GM23338 (cell line): Measurements from ENCODE around the gene GC. TPM values are rescaled to one million over a fixed set of nuclear protein-coding genes. Genes with fewer than 3 reads are reported as not detected.

Experiments
- ATAC-seq: fragments of 200-7000 bp; cut with Tn5 transposase; 3 replicates; pipeline ENCODE4 v1.9.1; 2020
- DNase-seq: peaks from one replicate; pipeline ENCODE4 v3.0.0-alpha.2; 2015; ENCODE audit warnings: low spot score
- H2AFZ ChIP-seq: fragments of 200-600 bp; sonication (generic); 2 replicates; pipeline ENCODE4 v1.8.0; 2016; ENCODE audit warnings: antibody characterized with exemption, mild to moderate bottlenecking, moderate library complexity
- H3F3A ChIP-seq: fragments of 200-600 bp; sonication (generic); replicated peaks from 2 replicates; pipeline ENCODE4 v1.8.0; 2017; ENCODE audit warnings: antibody characterized with exemption, mixed run types, low read depth
- H3K27ac ChIP-seq: fragments of 200-600 bp; sonication (generic); 2 replicates; pipeline ENCODE4 v1.6.1; 2016; ENCODE audit warnings: low read depth
- H3K27me3 ChIP-seq: fragments of 200-600 bp; sonication (generic); 2 replicates; pipeline ENCODE4 v1.8.0; 2016; ENCODE audit warnings: mild to moderate bottlenecking, mixed run types, moderate library complexity; ENCODE audit not compliant: insufficient read depth
- H3K36me3 ChIP-seq: fragments of 200-600 bp; sonication (generic); 2 replicates; pipeline ENCODE4 v1.8.0; 2016; ENCODE audit warnings: mild to moderate bottlenecking; ENCODE audit not compliant: insufficient read depth
- H3K4me1 ChIP-seq: fragments of 200-600 bp; sonication (generic); 2 replicates; pipeline ENCODE4 v1.8.0; 2016; ENCODE audit warnings: mild to moderate bottlenecking, moderate library complexity; ENCODE audit not compliant: insufficient read depth
- H3K4me2 ChIP-seq: fragments of 200-600 bp; sonication (generic); 2 replicates; pipeline ENCODE4 v1.7.1; 2017; ENCODE audit warnings: mixed run types
- H3K4me3 ChIP-seq: fragments of 200-600 bp; sonication (generic); 2 replicates; pipeline ENCODE4 v1.6.1; 2016; ENCODE audit warnings: mixed run types
- H3K79me2 ChIP-seq: fragments of 200-600 bp; sonication (generic); replicated peaks from 2 replicates; pipeline ENCODE4 v1.8.0; 2017; ENCODE audit warnings: mild to moderate bottlenecking; ENCODE audit not compliant: insufficient read depth
- H3K9me2 ChIP-seq: fragments of 200-600 bp; sonication (generic); 2 replicates; pipeline ENCODE4 v1.8.0; 2017; ENCODE audit not compliant: insufficient read depth
- H4K20me1 ChIP-seq: fragments of 200-600 bp; sonication (generic); replicated peaks from 2 replicates; pipeline ENCODE4 v1.8.0; 2017; ENCODE audit warnings: mild to moderate bottlenecking; ENCODE audit not compliant: insufficient read depth
- H3K27ac Mint-ChIP-seq: 2 replicates; pipeline ENCODE4 v1.8.0; 2020; ENCODE audit warnings: inconsistent platforms, mild to moderate bottlenecking, moderate library complexity, mixed read lengths
- H3K27me3 Mint-ChIP-seq: 3 replicates; pipeline ENCODE4 v1.8.0; 2022; ENCODE audit warnings: low read depth, mild to moderate bottlenecking, moderate library complexity, mixed read lengths, inconsistent platforms; ENCODE audit not compliant: insufficient read depth, poor library complexity
- H3K36me3 Mint-ChIP-seq: 3 replicates; pipeline ENCODE4 v1.8.0; 2021; ENCODE audit warnings: low read depth, mild to moderate bottlenecking, inconsistent platforms, moderate library complexity, mixed read lengths
- H3K4me1 Mint-ChIP-seq: 3 replicates; pipeline ENCODE4 v1.8.0; 2020; ENCODE audit warnings: mild to moderate bottlenecking, inconsistent platforms, mixed read lengths
- H3K4me3 Mint-ChIP-seq: 3 replicates; pipeline ENCODE4 v1.8.0; 2021; ENCODE audit warnings: moderate library complexity, mild to moderate bottlenecking, inconsistent platforms, mixed read lengths
- H3K9me3 Mint-ChIP-seq: 3 replicates; pipeline ENCODE4 v1.8.0; 2020; ENCODE audit warnings: moderate library complexity, mild to moderate bottlenecking, inconsistent platforms, mixed read lengths
- CREB1 ChIP-seq: fragments of 250-450 bp; sonication (Bioruptor Pico); IDR thresholded peaks from 2 replicates; pipeline ENCODE4 v1.5.0; 2020; ENCODE audit warnings: low read depth, mild to moderate bottlenecking, moderate library complexity
- EZH2phosphoT487 ChIP-seq: fragments of 200-600 bp; sonication (generic); IDR thresholded peaks from one replicate; pipeline ENCODE4 v1.8.1; 2018; ENCODE audit warnings: antibody characterized with exemption; ENCODE audit not compliant: unreplicated experiment
- JUNB ChIP-seq: IDR thresholded peaks from one replicate; pipeline ENCODE4 v1.6.1; 2016; ENCODE audit warnings: antibody characterized with exemption; ENCODE audit not compliant: unreplicated experiment
- long read RNA-seq: library from polyadenylated mRNA; unstranded; transcript quantifications from one replicate; pipeline ENCODE4 v2.0.0, GENCODE V29; 2020; ENCODE audit not compliant: unreplicated experiment
- polyA plus RNA-seq: library from polyadenylated mRNA; unstranded; fragments of >200 nt; fragmentation: Nextera tagmentation; extraction: Ambion mirVana; gene quantifications from 2 replicates; pipeline ENCODE4 v1.2.1, GENCODE V29; 2016
- total RNA-seq: library from RNA; depleted of rRNA; stranded (reverse); fragments of >200 nt; shearing (Covaris generic); gene quantifications from 2 replicates; pipeline ENCODE4 v1.2.3, GENCODE V29; 2014; rRNA removed
- TF ChIP-seq, protein P1 (sequence below): IDR thresholded peaks from 2 replicates; pipeline ENCODE4 v1.6.1; 2016; ENCODE audit warnings: antibody characterized with exemption
- TF ChIP-seq, protein P2 (sequence below), 2 experiments: fragments of 200-600 bp in 1 of 2; sonication (generic) in 1 of 2; conservative IDR thresholded peaks; 2 replicates each; pipeline versions ENCODE4 v1.5.1 to v1.6.1; 2016 to 2017; ENCODE audit warnings: antibody characterized with exemption in 2 of 2, low read depth in 2 of 2, mild to moderate bottlenecking in 2 of 2, moderate library complexity in 1 of 2
- TF ChIP-seq, protein P3 (sequence below): fragments of 250-450 bp; sonication (Bioruptor Pico); IDR thresholded peaks from 2 replicates; pipeline ENCODE4 v1.5.0; 2020; ENCODE audit warnings: mild to moderate bottlenecking, moderate library complexity

GC gene, protein sequence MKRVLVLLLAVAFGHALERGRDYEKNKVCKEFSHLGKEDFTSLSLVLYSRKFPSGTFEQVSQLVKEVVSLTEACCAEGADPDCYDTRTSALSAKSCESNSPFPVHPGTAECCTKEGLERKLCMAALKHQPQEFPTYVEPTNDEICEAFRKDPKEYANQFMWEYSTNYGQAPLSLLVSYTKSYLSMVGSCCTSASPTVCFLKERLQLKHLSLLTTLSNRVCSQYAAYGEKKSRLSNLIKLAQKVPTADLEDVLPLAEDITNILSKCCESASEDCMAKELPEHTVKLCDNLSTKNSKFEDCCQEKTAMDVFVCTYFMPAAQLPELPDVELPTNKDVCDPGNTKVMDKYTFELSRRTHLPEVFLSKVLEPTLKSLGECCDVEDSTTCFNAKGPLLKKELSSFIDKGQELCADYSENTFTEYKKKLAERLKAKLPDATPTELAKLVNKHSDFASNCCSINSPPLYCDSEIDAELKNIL
- total RNA-seq (0.21 TPM in 1 of 2 replicates, not detected in the other), polyA plus RNA-seq (0.38 and 1.7 TPM in 2 replicates)
- long read RNA-seq = 0 reads

DNA sequence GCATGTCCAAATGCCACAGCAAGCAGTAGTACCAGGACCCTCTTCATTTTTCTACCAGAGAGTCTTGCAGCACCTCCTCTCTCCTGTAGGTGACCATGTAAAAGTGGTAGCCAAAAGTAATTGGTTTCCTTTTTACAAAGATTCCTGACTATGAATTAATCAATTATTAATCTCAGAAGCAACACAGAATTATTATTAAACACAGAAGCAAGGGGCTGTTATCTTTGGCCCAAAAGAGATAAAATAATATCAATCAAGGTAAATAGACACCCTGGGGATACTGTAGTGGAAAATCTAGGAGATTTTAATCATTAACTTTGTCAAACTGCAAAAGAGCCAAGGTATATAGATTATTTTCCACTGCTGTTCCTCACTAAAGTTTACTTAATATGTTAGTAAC, at the start of gene GC:
TSS of gene GC (minus strand) at position 108 of the 400 bp plus-strand sequence. CDS start at position 47, 61 bp downstream.
- H3K27ac ChIP-seq = no peak within 1 kb of the TSS
- no peak for TF ChIP-seq JUNB
- TF ChIP-seq, protein P1, sequence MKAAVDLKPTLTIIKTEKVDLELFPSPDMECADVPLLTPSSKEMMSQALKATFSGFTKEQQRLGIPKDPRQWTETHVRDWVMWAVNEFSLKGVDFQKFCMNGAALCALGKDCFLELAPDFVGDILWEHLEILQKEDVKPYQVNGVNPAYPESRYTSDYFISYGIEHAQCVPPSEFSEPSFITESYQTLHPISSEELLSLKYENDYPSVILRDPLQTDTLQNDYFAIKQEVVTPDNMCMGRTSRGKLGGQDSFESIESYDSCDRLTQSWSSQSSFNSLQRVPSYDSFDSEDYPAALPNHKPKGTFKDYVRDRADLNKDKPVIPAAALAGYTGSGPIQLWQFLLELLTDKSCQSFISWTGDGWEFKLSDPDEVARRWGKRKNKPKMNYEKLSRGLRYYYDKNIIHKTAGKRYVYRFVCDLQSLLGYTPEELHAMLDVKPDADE = no peak
- TF ChIP-seq, protein P2, sequence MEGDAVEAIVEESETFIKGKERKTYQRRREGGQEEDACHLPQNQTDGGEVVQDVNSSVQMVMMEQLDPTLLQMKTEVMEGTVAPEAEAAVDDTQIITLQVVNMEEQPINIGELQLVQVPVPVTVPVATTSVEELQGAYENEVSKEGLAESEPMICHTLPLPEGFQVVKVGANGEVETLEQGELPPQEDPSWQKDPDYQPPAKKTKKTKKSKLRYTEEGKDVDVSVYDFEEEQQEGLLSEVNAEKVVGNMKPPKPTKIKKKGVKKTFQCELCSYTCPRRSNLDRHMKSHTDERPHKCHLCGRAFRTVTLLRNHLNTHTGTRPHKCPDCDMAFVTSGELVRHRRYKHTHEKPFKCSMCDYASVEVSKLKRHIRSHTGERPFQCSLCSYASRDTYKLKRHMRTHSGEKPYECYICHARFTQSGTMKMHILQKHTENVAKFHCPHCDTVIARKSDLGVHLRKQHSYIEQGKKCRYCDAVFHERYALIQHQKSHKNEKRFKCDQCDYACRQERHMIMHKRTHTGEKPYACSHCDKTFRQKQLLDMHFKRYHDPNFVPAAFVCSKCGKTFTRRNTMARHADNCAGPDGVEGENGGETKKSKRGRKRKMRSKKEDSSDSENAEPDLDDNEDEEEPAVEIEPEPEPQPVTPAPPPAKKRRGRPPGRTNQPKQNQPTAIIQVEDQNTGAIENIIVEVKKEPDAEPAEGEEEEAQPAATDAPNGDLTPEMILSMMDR (conservative IDR thresholded peaks at IDR 0.05; ENCODE audit: low read depth in 2 of 2) = peak in 1 of 2 experiments; percentile 50; a peak in 2 of 4 replicates
- Mint-ChIP-seq H3K27ac (no peak within 1 kb of the TSS), H3K27me3 (no peaks in the 10 kb centered on the region), H3K9me3 (no peaks in the 10 kb centered on the region; the same call in 1 of the 3 replicates), H3K36me3 (no peaks in the 10 kb centered on the region), H3K4me1 (peaks cover 4% of the 10 kb centered on the region; the same call in 1 of the 3 replicates), H3K4me3 (no peak within 1 kb of the TSS)
- no peaks in the 10 kb centered on the region for H3F3A ChIP-seq
- H3K27me3 ChIP-seq = no peaks in the 10 kb centered on the region
- no peaks in the 10 kb centered on the region for H3K79me2 ChIP-seq
- no peak within 1 kb of the TSS for H3K4me3 ChIP-seq
- H3K36me3 ChIP-seq = no peaks in the 10 kb centered on the region
- H4K20me1 ChIP-seq = no peaks in the 10 kb centered on the region
- no peak within 1 kb of the TSS for H3K4me2 ChIP-seq
- peak; percentile 34; the same call in 1 of the 3 replicates for ATAC-seq
- peak; percentile 9 for DNase-seq
- H2AFZ ChIP-seq = no peak within 1 kb of the TSS
- H3K9me2 ChIP-seq = no peaks in the 10 kb centered on the region
- no peaks in the 10 kb centered on the region for H3K4me1 ChIP-seq

DNA sequence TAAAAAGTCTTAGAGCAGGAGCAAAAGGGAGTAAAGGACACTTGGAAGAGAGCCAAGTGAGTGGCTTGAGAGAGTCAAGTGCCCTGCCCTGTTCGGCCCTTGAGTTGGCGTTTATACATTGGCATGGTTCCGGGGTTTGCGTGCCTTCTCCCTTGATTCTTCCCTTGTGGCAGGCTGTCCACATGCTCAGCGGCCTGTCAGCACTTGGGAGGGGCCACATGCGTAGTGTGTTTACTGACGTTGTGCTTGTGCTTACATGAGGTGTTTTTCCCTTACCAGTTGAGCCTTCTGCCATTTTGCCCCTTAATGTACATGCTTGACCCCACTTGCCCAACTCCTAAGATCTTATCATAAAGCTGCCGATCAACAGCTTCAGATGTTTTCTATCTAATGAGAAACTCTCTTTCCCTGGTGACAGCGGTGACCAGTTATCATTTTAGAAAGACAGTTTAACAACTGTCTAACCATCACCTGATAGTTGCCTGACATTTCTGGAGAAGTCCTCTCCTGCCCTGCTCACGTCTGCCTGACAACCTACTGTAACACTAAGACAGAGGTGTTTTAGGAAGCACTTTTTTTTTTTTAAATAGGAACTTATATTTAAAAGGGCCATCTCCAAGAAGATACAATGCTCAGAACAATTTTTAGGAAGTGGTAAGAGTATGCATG, 49.5 kb upstream of the GC start:
- Histone ChIP-seq H3K36me3 (no peaks in the 10 kb centered on the region), H3K79me2 (no peaks in the 10 kb centered on the region), H3K27me3 (no peaks in the 10 kb centered on the region), H3K4me3 (no peak overlapping the region), H4K20me1 (no peaks in the 10 kb centered on the region), H3K27ac (no peak overlapping the region), H3F3A (no peaks in the 10 kb centered on the region), H3K4me2 (no peak overlapping the region), H3K4me1 (peaks cover 25% of the 10 kb centered on the region), H2AFZ (no peak overlapping the region), H3K9me2 (no peaks in the 10 kb centered on the region; the same call in 1 of the 2 replicates)
- Mint-ChIP-seq H3K36me3 (peaks cover 22% of the 10 kb centered on the region; the same call in 2 of the 3 replicates), H3K27me3 (no peaks in the 10 kb centered on the region), H3K4me3 (no peak overlapping the region), H3K4me1 (peaks cover 37% of the 10 kb centered on the region), H3K27ac (peak overlapping the region; percentile 45; the same call in 1 of the 2 replicates), H3K9me3 (no peaks in the 10 kb centered on the region; the same call in 2 of the 3 replicates)
- ATAC-seq (no peak), DNase-seq (no peak)
- TF ChIP-seq CREB1 (CRISPR knock-in tag) (no peak), EZH2phosphoT487 (no peak)
- TF ChIP-seq, protein P3, sequence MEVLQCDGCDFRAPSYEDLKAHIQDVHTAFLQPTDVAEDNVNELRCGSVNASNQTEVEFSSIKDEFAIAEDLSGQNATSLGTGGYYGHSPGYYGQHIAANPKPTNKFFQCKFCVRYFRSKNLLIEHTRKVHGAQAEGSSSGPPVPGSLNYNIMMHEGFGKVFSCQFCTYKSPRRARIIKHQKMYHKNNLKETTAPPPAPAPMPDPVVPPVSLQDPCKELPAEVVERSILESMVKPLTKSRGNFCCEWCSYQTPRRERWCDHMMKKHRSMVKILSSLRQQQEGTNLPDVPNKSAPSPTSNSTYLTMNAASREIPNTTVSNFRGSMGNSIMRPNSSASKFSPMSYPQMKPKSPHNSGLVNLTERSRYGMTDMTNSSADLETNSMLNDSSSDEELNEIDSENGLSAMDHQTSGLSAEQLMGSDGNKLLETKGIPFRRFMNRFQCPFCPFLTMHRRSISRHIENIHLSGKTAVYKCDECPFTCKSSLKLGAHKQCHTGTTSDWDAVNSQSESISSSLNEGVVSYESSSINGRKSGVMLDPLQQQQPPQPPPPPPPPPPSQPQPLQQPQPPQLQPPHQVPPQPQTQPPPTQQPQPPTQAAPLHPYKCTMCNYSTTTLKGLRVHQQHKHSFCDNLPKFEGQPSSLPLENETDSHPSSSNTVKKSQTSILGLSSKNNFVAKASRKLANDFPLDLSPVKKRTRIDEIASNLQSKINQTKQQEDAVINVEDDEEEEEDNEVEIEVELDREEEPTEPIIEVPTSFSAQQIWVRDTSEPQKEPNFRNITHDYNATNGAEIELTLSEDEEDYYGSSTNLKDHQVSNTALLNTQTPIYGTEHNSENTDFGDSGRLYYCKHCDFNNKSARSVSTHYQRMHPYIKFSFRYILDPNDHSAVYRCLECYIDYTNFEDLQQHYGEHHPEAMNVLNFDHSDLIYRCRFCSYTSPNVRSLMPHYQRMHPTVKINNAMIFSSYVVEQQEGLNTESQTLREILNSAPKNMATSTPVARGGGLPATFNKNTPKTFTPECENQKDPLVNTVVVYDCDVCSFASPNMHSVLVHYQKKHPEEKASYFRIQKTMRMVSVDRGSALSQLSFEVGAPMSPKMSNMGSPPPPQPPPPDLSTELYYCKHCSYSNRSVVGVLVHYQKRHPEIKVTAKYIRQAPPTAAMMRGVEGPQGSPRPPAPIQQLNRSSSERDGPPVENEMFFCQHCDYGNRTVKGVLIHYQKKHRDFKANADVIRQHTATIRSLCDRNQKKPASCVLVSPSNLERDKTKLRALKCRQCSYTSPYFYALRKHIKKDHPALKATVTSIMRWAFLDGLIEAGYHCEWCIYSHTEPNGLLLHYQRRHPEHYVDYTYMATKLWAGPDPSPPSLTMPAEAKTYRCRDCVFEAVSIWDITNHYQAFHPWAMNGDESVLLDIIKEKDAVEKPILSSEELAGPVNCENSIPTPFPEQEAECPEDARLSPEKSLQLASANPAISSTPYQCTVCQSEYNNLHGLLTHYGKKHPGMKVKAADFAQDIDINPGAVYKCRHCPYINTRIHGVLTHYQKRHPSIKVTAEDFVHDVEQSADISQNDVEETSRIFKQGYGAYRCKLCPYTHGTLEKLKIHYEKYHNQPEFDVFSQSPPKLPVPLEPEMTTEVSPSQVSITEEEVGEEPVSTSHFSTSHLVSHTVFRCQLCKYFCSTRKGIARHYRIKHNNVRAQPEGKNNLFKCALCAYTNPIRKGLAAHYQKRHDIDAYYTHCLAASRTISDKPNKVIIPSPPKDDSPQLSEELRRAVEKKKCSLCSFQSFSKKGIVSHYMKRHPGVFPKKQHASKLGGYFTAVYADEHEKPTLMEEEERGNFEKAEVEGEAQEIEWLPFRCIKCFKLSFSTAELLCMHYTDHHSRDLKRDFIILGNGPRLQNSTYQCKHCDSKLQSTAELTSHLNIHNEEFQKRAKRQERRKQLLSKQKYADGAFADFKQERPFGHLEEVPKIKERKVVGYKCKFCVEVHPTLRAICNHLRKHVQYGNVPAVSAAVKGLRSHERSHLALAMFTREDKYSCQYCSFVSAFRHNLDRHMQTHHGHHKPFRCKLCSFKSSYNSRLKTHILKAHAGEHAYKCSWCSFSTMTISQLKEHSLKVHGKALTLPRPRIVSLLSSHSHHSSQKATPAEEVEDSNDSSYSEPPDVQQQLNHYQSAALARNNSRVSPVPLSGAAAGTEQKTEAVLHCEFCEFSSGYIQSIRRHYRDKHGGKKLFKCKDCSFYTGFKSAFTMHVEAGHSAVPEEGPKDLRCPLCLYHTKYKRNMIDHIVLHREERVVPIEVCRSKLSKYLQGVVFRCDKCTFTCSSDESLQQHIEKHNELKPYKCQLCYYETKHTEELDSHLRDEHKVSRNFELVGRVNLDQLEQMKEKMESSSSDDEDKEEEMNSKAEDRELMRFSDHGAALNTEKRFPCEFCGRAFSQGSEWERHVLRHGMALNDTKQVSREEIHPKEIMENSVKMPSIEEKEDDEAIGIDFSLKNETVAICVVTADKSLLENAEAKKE = no peak
- TF ChIP-seq, protein P2 (conservative IDR thresholded peaks at IDR 0.05; ENCODE audit: low read depth in 2 of 2) = no peak
